ENCODE results near the gene RFTN1.

Gene RFTN1

DNA sequence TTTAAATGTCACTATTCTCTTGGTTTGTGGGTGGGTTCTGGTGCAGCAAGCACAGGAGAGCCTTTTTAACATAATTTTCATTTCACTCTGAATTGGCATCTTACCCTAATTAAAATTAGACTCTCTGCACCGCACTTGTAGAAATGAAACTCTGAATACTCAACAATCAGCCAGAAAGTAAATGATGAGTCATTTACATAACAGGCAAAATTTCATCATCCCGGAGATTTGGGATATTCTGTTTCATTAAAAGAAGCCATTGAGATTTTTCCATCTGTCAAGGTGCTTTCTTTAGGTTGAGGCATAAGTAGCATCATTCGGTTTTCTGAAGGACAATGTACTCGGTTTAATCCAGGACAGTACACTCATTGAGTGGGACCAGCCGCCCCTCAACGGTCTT is 111.0 kb downstream of the RFTN1 start:
- Histone ChIP-seq H3K4me1 (ENCODE audit: control insufficient read depth in 2 of 2, insufficient read depth in 1 of 2, low read depth in 1 of 2, low read length in 2 of 2) (peaks cover 16 to 31% of the 10 kb centered on the region in 2 donors), H3K23ac (ENCODE audit: low read depth, low read length, poor library complexity) (no peak overlapping the region), H3K4me2 (ENCODE audit: insufficient read depth, low read length, poor library complexity, severe bottlenecking) (no peak overlapping the region), H2BK5ac (ENCODE audit: low read length) (peak overlapping the region; percentile 55), H2AFZ (ENCODE audit: low read length) (no peak overlapping the region), H4K8ac (ENCODE audit: low read depth, low read length) (no peak overlapping the region), H2BK12ac (ENCODE audit: low read length) (no peak overlapping the region), H3K36me3 (replicated peaks in 1 of 2; ENCODE audit: control insufficient read depth in 2 of 2, insufficient read depth in 2 of 2, low read length in 2 of 2) (no peaks in the 10 kb centered on the region), H3K4ac (ENCODE audit: low read length) (no peak overlapping the region), H2BK120ac (ENCODE audit: low read depth, low read length) (no peak overlapping the region), H3K4me3 (ENCODE audit: low read length in 2 of 2) (no peak overlapping the region), H3K9ac (ENCODE audit: low read depth, low read length, poor library complexity) (no peak overlapping the region), H3K79me1 (ENCODE audit: low read depth, low read length) (no peaks in the 10 kb centered on the region), H3K27ac (replicated peaks; ENCODE audit: low read length) (no peak overlapping the region), H3K27me3 (ENCODE audit: control insufficient read depth in 3 of 3, insufficient read depth in 3 of 3, low read depth in 1 of 3, low read length in 3 of 3) (no peaks in the 10 kb centered on the region), H3K18ac (ENCODE audit: low read length) (no peak overlapping the region), H3K9me3 (replicated peaks in 1 of 2; ENCODE audit: control insufficient read depth in 2 of 2, insufficient read depth in 1 of 2, low read depth in 1 of 2, low read length in 2 of 2) (peaks cover 0 to 2% of the 10 kb centered on the region in 2 donors), H2AK5ac (ENCODE audit: low read depth, low read length) (no peak overlapping the region), H3K14ac (ENCODE audit: low read length) (no peak overlapping the region), H2BK15ac (ENCODE audit: low read length) (no peak overlapping the region), H4K91ac (ENCODE audit: low read depth, low read length, poor library complexity) (no peak overlapping the region)
- no CpG with 5 or more reads among the region's 6 CpGs for WGBS, 2 donors (ENCODE audit: extremely low coverage in 2 of 2, insufficient read length in 2 of 2, insufficient replicate concordance in 1 of 2)
- no peak for DNase-seq (ENCODE audit: low spot score)

DNA sequence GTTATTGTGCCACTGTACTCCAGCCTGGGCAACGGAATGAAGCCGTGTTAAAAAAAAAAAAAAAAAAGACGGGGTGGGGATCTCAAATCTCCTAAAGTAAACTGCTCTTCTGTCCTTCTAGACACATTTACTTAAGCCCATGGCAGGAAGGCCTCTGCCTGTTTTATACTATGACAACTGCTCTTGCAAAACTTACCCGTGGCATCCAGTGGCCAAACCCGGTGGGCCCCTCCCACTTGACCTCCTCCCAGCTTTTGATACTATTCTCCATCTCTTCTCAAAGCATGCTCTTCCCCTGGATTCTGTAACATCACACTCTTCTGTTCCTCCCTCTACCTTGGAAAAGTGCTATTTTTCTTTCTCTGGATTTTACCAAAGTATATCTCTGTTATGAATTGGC is 112.2 kb downstream of the RFTN1 start:
- WGBS, 2 donors (ENCODE audit: extremely low coverage in 2 of 2, insufficient read length in 2 of 2, insufficient replicate concordance in 1 of 2), result no CpG with 5 or more reads among the region's 5 CpGs
- Histone ChIP-seq H2AFZ (ENCODE audit: low read length) (no peak overlapping the region), H3K79me1 (ENCODE audit: low read depth, low read length) (no peaks in the 10 kb centered on the region), H3K4me1 (ENCODE audit: control insufficient read depth in 2 of 2, insufficient read depth in 1 of 2, low read depth in 1 of 2, low read length in 2 of 2) (peaks cover 16 to 28% of the 10 kb centered on the region in 2 donors), H3K4ac (ENCODE audit: low read length) (no peak overlapping the region), H3K4me3 (ENCODE audit: low read length in 2 of 2) (no peak overlapping the region), H3K18ac (ENCODE audit: low read length) (no peak overlapping the region), H3K14ac (ENCODE audit: low read length) (no peak overlapping the region), H2BK5ac (ENCODE audit: low read length) (no peak overlapping the region), H3K4me2 (ENCODE audit: insufficient read depth, low read length, poor library complexity, severe bottlenecking) (no peak overlapping the region), H3K23ac (ENCODE audit: low read depth, low read length, poor library complexity) (no peak overlapping the region), H2BK120ac (ENCODE audit: low read depth, low read length) (no peak overlapping the region), H3K36me3 (replicated peaks in 1 of 2; ENCODE audit: control insufficient read depth in 2 of 2, insufficient read depth in 2 of 2, low read length in 2 of 2) (no peaks in the 10 kb centered on the region), H4K8ac (ENCODE audit: low read depth, low read length) (no peak overlapping the region), H2BK12ac (ENCODE audit: low read length) (no peak overlapping the region), H3K27me3 (ENCODE audit: control insufficient read depth in 3 of 3, insufficient read depth in 3 of 3, low read depth in 1 of 3, low read length in 3 of 3) (no peaks in the 10 kb centered on the region), H2AK5ac (ENCODE audit: low read depth, low read length) (no peak overlapping the region), H2BK15ac (ENCODE audit: low read length) (no peak overlapping the region), H3K27ac (replicated peaks; ENCODE audit: low read length) (no peak overlapping the region), H3K9me3 (replicated peaks in 1 of 2; ENCODE audit: control insufficient read depth in 2 of 2, insufficient read depth in 1 of 2, low read depth in 1 of 2, low read length in 2 of 2) (peaks cover 0 to 2% of the 10 kb centered on the region in 2 donors), H4K91ac (ENCODE audit: low read depth, low read length, poor library complexity) (no peak overlapping the region), H3K9ac (ENCODE audit: low read depth, low read length, poor library complexity) (no peak overlapping the region)
- DNase-seq (ENCODE audit: low spot score), result no peak

DNA sequence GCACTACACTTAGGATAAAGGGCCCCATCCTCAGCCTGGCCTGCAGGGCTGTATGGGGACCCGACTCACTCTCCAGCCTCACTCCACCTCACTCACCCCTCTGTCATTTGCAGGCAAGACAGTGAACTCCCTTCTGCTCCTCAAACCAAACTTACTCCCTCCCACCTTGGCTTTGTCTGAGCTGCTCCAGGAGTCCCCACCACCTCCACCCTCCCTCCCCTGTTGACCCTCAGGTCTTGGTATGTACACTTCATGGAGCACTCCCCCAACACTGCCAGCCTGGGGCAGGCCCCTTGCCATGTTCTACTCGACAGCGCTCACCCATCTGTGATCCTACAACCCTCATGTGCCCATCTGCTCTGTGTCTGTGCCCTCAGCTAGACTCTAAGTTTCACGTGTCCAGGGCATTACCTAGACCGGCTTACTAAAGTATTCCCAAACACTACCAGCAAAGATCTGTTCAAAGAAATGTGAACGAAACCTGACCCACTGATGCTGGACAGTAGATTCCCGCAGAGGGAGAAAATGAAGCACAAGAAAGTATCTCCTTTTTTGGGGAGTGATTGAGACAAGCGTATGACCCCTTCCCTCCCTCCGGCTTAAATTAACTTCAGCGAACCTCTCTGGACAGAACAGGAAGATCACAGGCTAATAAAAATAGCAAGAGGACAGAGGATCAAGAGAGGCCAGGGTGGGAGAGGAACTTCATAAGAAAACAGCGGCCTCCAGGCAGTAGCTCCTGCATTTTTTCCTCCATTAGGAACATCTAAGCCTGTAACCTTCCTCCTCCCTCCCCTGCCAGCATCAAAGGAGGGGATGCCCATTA is 113.2 kb downstream of the RFTN1 start:
- Histone ChIP-seq H2AFZ (ENCODE audit: low read length) (no peak overlapping the region), H4K8ac (ENCODE audit: low read depth, low read length) (no peak overlapping the region), H3K79me1 (ENCODE audit: low read depth, low read length) (no peaks in the 10 kb centered on the region), H3K23ac (ENCODE audit: low read depth, low read length, poor library complexity) (no peak overlapping the region), H2BK120ac (ENCODE audit: low read depth, low read length) (no peak overlapping the region), H3K18ac (ENCODE audit: low read length) (peak overlapping the region; percentile 20), H3K36me3 (replicated peaks in 1 of 2; ENCODE audit: control insufficient read depth in 2 of 2, insufficient read depth in 2 of 2, low read length in 2 of 2) (no peaks in the 10 kb centered on the region), H4K91ac (ENCODE audit: low read depth, low read length, poor library complexity) (no peak overlapping the region), H2BK12ac (ENCODE audit: low read length) (no peak overlapping the region), H2AK5ac (ENCODE audit: low read depth, low read length) (no peak overlapping the region), H3K4me1 (ENCODE audit: control insufficient read depth in 2 of 2, insufficient read depth in 1 of 2, low read depth in 1 of 2, low read length in 2 of 2) (peaks cover 13 to 18% of the 10 kb centered on the region in 2 donors), H3K4ac (ENCODE audit: low read length) (no peak overlapping the region), H3K9ac (ENCODE audit: low read depth, low read length, poor library complexity) (no peak overlapping the region), H3K27ac (replicated peaks; ENCODE audit: low read length) (no peak overlapping the region), H3K27me3 (ENCODE audit: control insufficient read depth in 3 of 3, insufficient read depth in 3 of 3, low read depth in 1 of 3, low read length in 3 of 3) (no peaks in the 10 kb centered on the region), H2BK15ac (ENCODE audit: low read length) (no peak overlapping the region), H3K9me3 (replicated peaks in 1 of 2; ENCODE audit: control insufficient read depth in 2 of 2, insufficient read depth in 1 of 2, low read depth in 1 of 2, low read length in 2 of 2) (peaks cover 0 to 2% of the 10 kb centered on the region in 2 donors), H3K4me2 (ENCODE audit: insufficient read depth, low read length, poor library complexity, severe bottlenecking) (no peak overlapping the region), H3K4me3 (ENCODE audit: low read length in 2 of 2) (no peak overlapping the region), H2BK5ac (ENCODE audit: low read length) (no peak overlapping the region), H3K14ac (ENCODE audit: low read length) (no peak overlapping the region)
- no CpG with 5 or more reads among the region's 11 CpGs for WGBS, 2 donors (ENCODE audit: extremely low coverage in 2 of 2, insufficient read length in 2 of 2, insufficient replicate concordance in 1 of 2)
- DNase-seq (ENCODE audit: low spot score), result no peak

DNA sequence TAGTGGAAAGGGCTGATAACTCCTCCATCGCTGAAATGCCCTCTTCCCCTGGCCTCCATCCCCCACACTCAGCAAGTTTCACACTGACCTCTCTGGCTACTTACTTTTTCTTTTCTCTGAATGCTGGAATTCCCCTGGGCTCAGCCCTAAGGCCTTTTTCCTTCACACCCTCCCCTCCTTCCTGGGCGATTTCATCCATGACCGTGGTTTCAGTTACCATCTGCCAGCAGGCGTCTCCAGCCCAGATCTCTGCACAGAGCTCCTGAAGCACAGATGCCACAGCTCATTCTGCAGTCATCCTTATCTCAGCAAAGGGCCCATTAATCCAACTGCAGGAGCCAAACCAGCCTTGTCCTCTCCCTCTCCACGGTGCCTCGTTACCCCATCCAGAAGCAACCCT is 114.0 kb downstream of the RFTN1 start:
- Histone ChIP-seq H3K4me3 (ENCODE audit: low read length in 2 of 2) (no peak overlapping the region), H3K4ac (ENCODE audit: low read length) (peak overlapping the region; percentile 24), H3K14ac (ENCODE audit: low read length) (no peak overlapping the region), H3K36me3 (replicated peaks in 1 of 2; ENCODE audit: control insufficient read depth in 2 of 2, insufficient read depth in 2 of 2, low read length in 2 of 2) (no peaks in the 10 kb centered on the region), H3K27me3 (ENCODE audit: control insufficient read depth in 3 of 3, insufficient read depth in 3 of 3, low read depth in 1 of 3, low read length in 3 of 3) (no peaks in the 10 kb centered on the region), H2BK12ac (ENCODE audit: low read length) (no peak overlapping the region), H3K4me1 (ENCODE audit: control insufficient read depth in 2 of 2, insufficient read depth in 1 of 2, low read depth in 1 of 2, low read length in 2 of 2) (peaks cover 13 to 14% of the 10 kb centered on the region in 2 donors), H3K79me1 (ENCODE audit: low read depth, low read length) (no peaks in the 10 kb centered on the region), H4K8ac (ENCODE audit: low read depth, low read length) (no peak overlapping the region), H2BK15ac (ENCODE audit: low read length) (no peak overlapping the region), H2AFZ (ENCODE audit: low read length) (peak overlapping the region; percentile 36), H4K91ac (ENCODE audit: low read depth, low read length, poor library complexity) (no peak overlapping the region), H3K23ac (ENCODE audit: low read depth, low read length, poor library complexity) (no peak overlapping the region), H3K18ac (ENCODE audit: low read length) (peak overlapping the region; percentile 58), H3K9ac (ENCODE audit: low read depth, low read length, poor library complexity) (no peak overlapping the region), H3K27ac (replicated peaks; ENCODE audit: low read length) (no peak overlapping the region), H2BK5ac (ENCODE audit: low read length) (no peak overlapping the region), H3K9me3 (replicated peaks in 1 of 2; ENCODE audit: control insufficient read depth in 2 of 2, insufficient read depth in 1 of 2, low read depth in 1 of 2, low read length in 2 of 2) (peaks cover 0 to 2% of the 10 kb centered on the region in 2 donors), H2BK120ac (ENCODE audit: low read depth, low read length) (no peak overlapping the region), H2AK5ac (ENCODE audit: low read depth, low read length) (no peak overlapping the region), H3K4me2 (ENCODE audit: insufficient read depth, low read length, poor library complexity, severe bottlenecking) (no peak overlapping the region)
- DNase-seq (ENCODE audit: low spot score), result no peak
- WGBS, 2 donors (ENCODE audit: extremely low coverage in 2 of 2, insufficient read length in 2 of 2, insufficient replicate concordance in 1 of 2), result no CpG with 5 or more reads among the region's 6 CpGs

Data from neuronal stem cell (in vitro differentiated cells).